ENCODE measurements around the gene SUGT1.
"Not testable (repeated sequence)": the region's sequence is repeated elsewhere in the genome, so short reads cannot be mapped to it uniquely, and the experiment has no call there.

- not testable (repeated sequence) for TF ChIP-seq CTCF (conservative IDR thresholded peaks at IDR 0.05; ENCODE audit: low read length); EZH2phosphoT487 (IDR thresholded peaks at IDR 0.05; ENCODE audit: borderline replicate concordance, low read depth, low read length)
Measured at GRCh38 chr13:52603316-52603715, 49.3 kb upstream of the SUGT1 start.

All from OCI-LY7 (cell line).